ENCODE data around the gene SPAG16.

- no peak for TF ChIP-seq SUZ12 (IDR thresholded peaks at IDR 0.05; ENCODE audit: extremely low read depth, insufficient read depth, insufficient read length)
- TF ChIP-seq ZNF274 (IDR thresholded peaks at IDR 0.05; ENCODE audit: low read depth, low read length), result no peak
- no peak for TF ChIP-seq YY1 (IDR thresholded peaks at IDR 0.05; ENCODE audit: insufficient read depth, insufficient read length)
These were observed 1.9 kb downstream of the SPAG16 start for GRCh38 chr2:213286161-213286560.

Measured in NT2/D1 (cell line).